Urinary bladder (tissue), 4 donors: ENCODE measurements around the gene CRCP. TPM values are rescaled to one million over a fixed set of nuclear protein-coding genes. Genes with fewer than 3 reads are reported as not detected.
"Not testable (repeated sequence)": the region's sequence is repeated elsewhere in the genome, so short reads cannot be mapped to it uniquely, and the experiment has no call there.

ENCODE experiments used
- DNase-seq: peaks from one replicate; pipeline ENCODE4 v3.0.0-alpha.2; 2015; ENCODE audit errors: extremely low spot score
- H3K27ac ChIP-seq: one replicate; pipeline ENCODE4 v1.5.1; 2013; ENCODE audit warnings: low read depth, mild to moderate bottlenecking, moderate library complexity
- H3K36me3 ChIP-seq: one replicate; pipeline ENCODE4 v1.6.1; 2013; ENCODE audit warnings: mild to moderate bottlenecking, moderate library complexity; ENCODE audit not compliant: insufficient read depth
- H3K4me1 ChIP-seq: one replicate; pipeline ENCODE4 v1.6.1; 2013; ENCODE audit warnings: mild to moderate bottlenecking, moderate library complexity; ENCODE audit not compliant: insufficient read depth
- H3K4me3 ChIP-seq: one replicate; pipeline ENCODE4 v1.5.1; 2013; ENCODE audit warnings: low read depth, low read length
- WGBS: extraction: QIAGEN DNeasy Blood & Tissue Kit; methylation state at CpG from one replicate; pipeline ENCODE4 v1.1.7; 2013; 5-methylcytosine and 5-hydroxymethylcytosine counted together
- polyA plus RNA-seq: library from polyadenylated mRNA; stranded (reverse); fragments of 200-250 nt; gene quantifications from one replicate; pipeline ENCODE4 v1.2.3, GENCODE V29; 2013
- total RNA-seq: library from RNA; depleted of rRNA; stranded (reverse); fragments of >200 nt; gene quantifications from one replicate; pipeline ENCODE4 v1.2.3, GENCODE V29; 2014
- donor health status: healthy with polysubstance abuse.
- donor health status: healthy.

The CRCP gene
- total RNA-seq (33.2 TPM), polyA plus RNA-seq (23.1 TPM)

GRCh38 chr7:66114743-66115649 is at the start of gene CRCP:
Gene CRCP, plus strand, starts transcription at chr7:66114847. Its CDS starts 116 bp downstream, at chr7:66114963.
- peak within 1 kb of the TSS; percentile 96 for H3K27ac ChIP-seq
- peak within 1 kb of the TSS; percentile 65 for H3K4me3 ChIP-seq
- under 1% methylated on average over 67 of the region's 67 CpGs for whole genome bisulfite sequencing
- peak; percentile 68 for DNase-seq
- no peaks in the 10 kb centered on the region for H3K36me3 ChIP-seq
- H3K4me1 ChIP-seq, result peaks cover 7% of the 10 kb centered on the region

- WGBS, result 84% methylated on average over 4 of the region's 4 CpGs
- Histone ChIP-seq H3K4me3 (no peak overlapping the region), H3K27ac (no peak overlapping the region)
Observed at GRCh38 chr7:66069732-66070131, 44.9 kb upstream of the CRCP start.

GRCh38 chr7:66070222-66070621 is 44.4 kb upstream of the CRCP start:
- Histone ChIP-seq H3K4me3 (no peak overlapping the region), H3K4me1 (no peaks in the 10 kb centered on the region), H3K27ac (no peak overlapping the region), H3K36me3 (no peaks in the 10 kb centered on the region)
- no peak for DNase-seq
- WGBS, result 93% methylated on average over 1 of the region's 1 CpG

More at GRCh38 chr7:66069732-66070131, 44.9 kb upstream of the CRCP start:
- no peak for DNase-seq
- no peaks in the 10 kb centered on the region for H3K4me1 ChIP-seq
- H3K36me3 ChIP-seq, result no peaks in the 10 kb centered on the region

- 65% methylated on average over 7 of the region's 7 CpGs for WGBS
- H3K27ac ChIP-seq, H3K4me1 ChIP-seq, DNase-seq, H3K4me3 ChIP-seq, H3K36me3 ChIP-seq: not testable (repeated sequence)
Observed at GRCh38 chr7:66072208-66072607, 42.4 kb upstream of the CRCP start.

- Histone ChIP-seq H3K4me3 (peak within 1 kb of the TSS; percentile 64), H3K36me3 (no peaks in the 10 kb centered on the region), H3K4me1 (no peaks in the 10 kb centered on the region), H3K27ac (no peak within 1 kb of the TSS)
- peak; percentile 60 for DNase-seq
- WGBS, result under 1% methylated on average over 67 of the region's 67 CpGs
Observed at GRCh38 chr7:66075590-66076461, 38.8 kb upstream of the CRCP start, which contains the start of gene ASL. Gene ASL, plus strand, starts transcription at chr7:66075819. Its CDS starts 263 bp downstream, at chr7:66076082.

- H3K27ac ChIP-seq, result no peak overlapping the region
- H3K4me1 ChIP-seq, result no peaks in the 10 kb centered on the region
- no peak for DNase-seq
- WGBS, result 71% methylated on average over 11 of the region's 11 CpGs
- H3K36me3 ChIP-seq, result no peaks in the 10 kb centered on the region
- peak overlapping the region; percentile 64 for H3K4me3 ChIP-seq
Observed at GRCh38 chr7:66076462-66077329, 38.0 kb upstream of the CRCP start.

GRCh38 chr7:66078067-66078466 is 36.6 kb upstream of the CRCP start:
- H3K4me1 ChIP-seq, result no peaks in the 10 kb centered on the region
- no peak overlapping the region for H3K27ac ChIP-seq
- WGBS, result 92% methylated on average over 5 of the region's 5 CpGs
- H3K36me3 ChIP-seq, result no peaks in the 10 kb centered on the region
- DNase-seq, result no peak
- no peak overlapping the region for H3K4me3 ChIP-seq

DNA sequence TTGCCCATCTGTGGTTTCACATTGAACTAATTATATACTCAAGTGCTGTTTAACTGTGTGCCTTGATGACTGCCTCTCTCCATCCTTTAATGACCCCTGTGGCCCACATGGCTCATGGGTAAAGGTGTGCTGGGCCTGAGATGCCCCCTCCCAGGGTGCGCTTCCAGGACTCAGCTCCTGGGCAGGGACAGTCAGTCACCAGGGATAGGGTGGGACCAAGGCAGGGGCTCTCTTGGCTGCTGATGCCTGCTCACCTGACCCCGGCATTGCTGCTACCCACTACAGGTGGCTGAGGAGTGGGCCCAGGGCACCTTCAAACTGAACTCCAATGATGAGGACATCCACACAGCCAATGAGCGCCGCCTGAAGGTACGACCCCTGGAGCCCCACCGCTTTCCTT is 32.6 kb upstream of the CRCP start:
- no peaks in the 10 kb centered on the region for H3K36me3 ChIP-seq
- DNase-seq, result no peak
- H3K4me3 ChIP-seq, result no peak overlapping the region
- no peaks in the 10 kb centered on the region for H3K4me1 ChIP-seq
- WGBS, result 97% methylated on average over 6 of the region's 6 CpGs
- no peak overlapping the region for H3K27ac ChIP-seq

DNA sequence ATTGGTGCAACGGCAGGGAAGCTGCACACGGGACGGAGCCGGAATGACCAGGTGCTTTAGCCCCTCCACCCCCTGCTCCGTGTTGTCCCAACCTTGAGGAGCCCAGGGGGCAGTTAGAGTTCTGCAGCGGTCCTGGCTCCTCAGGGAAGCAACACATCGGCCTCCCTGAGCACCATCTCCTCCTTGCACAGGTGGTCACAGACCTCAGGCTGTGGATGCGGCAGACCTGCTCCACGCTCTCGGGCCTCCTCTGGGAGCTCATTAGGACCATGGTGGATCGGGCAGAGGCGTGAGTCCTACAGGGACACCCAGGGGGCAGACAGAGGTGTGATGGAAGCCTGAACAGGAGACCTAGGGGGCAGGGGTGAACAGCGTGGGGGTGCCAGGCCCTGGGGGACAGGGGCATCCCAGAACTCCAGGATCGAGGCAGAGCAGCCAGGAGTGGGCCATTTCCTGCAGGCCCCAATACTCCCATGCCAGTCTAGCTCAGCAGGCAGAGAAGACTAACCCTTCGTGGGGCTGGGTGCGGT is 31.7 kb upstream of the CRCP start:
- DNase-seq, result no peak
- Histone ChIP-seq H3K4me3 (no peak overlapping the region), H3K4me1 (no peaks in the 10 kb centered on the region), H3K27ac (no peak overlapping the region), H3K36me3 (no peaks in the 10 kb centered on the region)
- WGBS, result 97% methylated on average over 16 of the region's 16 CpGs

DNA sequence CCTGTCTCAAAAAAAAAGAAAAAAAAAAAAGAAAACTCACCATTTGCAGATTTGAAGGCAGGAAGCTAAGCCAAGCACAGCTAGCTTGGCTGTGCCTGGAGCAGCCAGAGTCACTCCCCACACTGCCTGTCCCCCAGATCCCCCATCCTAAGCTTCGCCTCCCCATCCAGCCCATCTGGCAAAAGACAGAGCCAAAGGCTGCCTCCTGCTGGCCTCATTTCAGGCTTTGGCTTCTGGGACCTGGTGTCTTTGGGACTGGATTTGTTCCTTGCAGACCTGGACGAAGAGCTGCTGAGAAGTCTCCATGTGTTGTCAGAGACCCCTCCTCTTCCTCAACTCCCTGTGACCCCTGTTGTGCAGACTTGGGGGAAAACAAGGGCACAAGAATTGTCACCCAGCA is 31.0 kb upstream of the CRCP start:
- Histone ChIP-seq H3K36me3 (no peaks in the 10 kb centered on the region), H3K4me1 (no peaks in the 10 kb centered on the region), H3K27ac (no peak overlapping the region), H3K4me3 (no peak overlapping the region)
- 89% methylated on average over 2 of the region's 2 CpGs for WGBS
- DNase-seq, result no peak

- H3K27ac ChIP-seq, result no peak overlapping the region
- no peak overlapping the region for H3K4me3 ChIP-seq
- H3K36me3 ChIP-seq, result no peaks in the 10 kb centered on the region
- DNase-seq, result no peak
- 75% methylated on average over 32 of the region's 32 CpGs for WGBS
- no peaks in the 10 kb centered on the region for H3K4me1 ChIP-seq
Observed at GRCh38 chr7:66088861-66089838, 25.5 kb upstream of the CRCP start.

- H3K36me3 ChIP-seq, result no peaks in the 10 kb centered on the region
- H3K27ac ChIP-seq, result no peak overlapping the region
- WGBS, result 94% methylated on average over 19 of the region's 19 CpGs
- H3K4me3 ChIP-seq, result no peak overlapping the region
- no peak for DNase-seq
- H3K4me1 ChIP-seq, result no peaks in the 10 kb centered on the region
Observed at GRCh38 chr7:66092654-66093053, 22.0 kb upstream of the CRCP start.
